AG10803 (cell line): Measurements from ENCODE around the gene TRIM37.

Source experiments
- DNase-seq: peaks from one replicate; pipeline ENCODE4 v3.0.0; 2010; ENCODE audit warnings: low read depth
- H3K4me3 ChIP-seq: 2 replicates; pipeline ENCODE4 v1.5.1; 2011; ENCODE audit warnings: mild to moderate bottlenecking, low read length, control low read depth
- CTCF ChIP-seq: conservative IDR thresholded peaks from 2 replicates; pipeline ENCODE4 v1.5.1; 2011; ENCODE audit warnings: mild to moderate bottlenecking, low read length, control low read depth, inconsistent platforms

The TRIM37 gene

GRCh38 chr17:59067756-59068155 is 38.9 kb downstream of the TRIM37 start:
- DNase-seq = no peak
- H3K4me3 ChIP-seq = no peak overlapping the region
- TF ChIP-seq CTCF = no peak

- no peak for TF ChIP-seq CTCF
- no peak for DNase-seq
- H3K4me3 ChIP-seq = no peak overlapping the region
Measured at GRCh38 chr17:59067340-59067739, 39.3 kb downstream of the TRIM37 start.

GRCh38 chr17:59062509-59062908 is 44.2 kb downstream of the TRIM37 start:
- no peak for DNase-seq
- H3K4me3 ChIP-seq = no peak overlapping the region
- TF ChIP-seq CTCF = no peak

GRCh38 chr17:59056857-59057256 is 49.8 kb downstream of the TRIM37 start:
- TF ChIP-seq CTCF = no peak
- no peak overlapping the region for H3K4me3 ChIP-seq
- DNase-seq = no peak

- H3K4me3 ChIP-seq = no peak overlapping the region
- no peak for TF ChIP-seq CTCF
- no peak for DNase-seq
Measured at GRCh38 chr17:59049798-59050197, 56.9 kb downstream of the TRIM37 start.

- TF ChIP-seq CTCF = no peak
- DNase-seq = no peak
Measured at GRCh38 chr17:59047616-59048015, 59.1 kb downstream of the TRIM37 start.

GRCh38 chr17:59046192-59046591 is 60.5 kb downstream of the TRIM37 start:
- no peak for DNase-seq
- TF ChIP-seq CTCF = no peak
- no peak overlapping the region for H3K4me3 ChIP-seq

More at GRCh38 chr17:59047616-59048015, 59.1 kb downstream of the TRIM37 start:
- no peak overlapping the region for H3K4me3 ChIP-seq
